ENCODE results near the gene EXOC4. TPM values are rescaled to one million over a fixed set of nuclear protein-coding genes. Genes with fewer than 3 reads are reported as not detected.

Gene EXOC4
- total and polyA plus RNA-seq, 12 donors = 7.5 to 41.7 (median 34.6) TPM

DNA sequence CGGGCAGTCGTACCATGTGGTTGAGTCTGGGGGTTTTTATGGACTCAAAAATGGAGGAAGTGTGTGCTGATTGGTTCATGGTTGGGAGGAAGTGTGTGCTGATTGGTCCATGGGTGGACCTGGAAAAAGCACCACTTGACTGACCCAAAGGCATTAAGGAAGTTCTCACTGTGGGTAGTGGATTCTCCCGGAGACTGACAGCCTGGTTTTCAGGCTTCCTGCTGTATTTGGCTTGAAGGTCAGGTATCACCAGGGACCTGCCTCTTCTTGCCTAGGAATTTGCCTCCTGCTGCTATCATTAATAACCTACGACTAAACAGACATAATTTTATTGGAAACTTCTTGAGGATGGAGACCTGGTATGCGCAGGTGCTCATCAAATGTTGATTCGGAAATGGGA, 605.4 kb downstream of the EXOC4 start:
- WGBS, 2 donors = 97 to 99% methylated on average over 6 of the region's 6 CpGs
- no peaks in the 10 kb centered on the region for H3K9me3 ChIP-seq
- peaks cover 0 to 29% (median under 1%) of the 10 kb centered on the region in 9 donors for H3K4me1 ChIP-seq
- no peaks in the 10 kb centered on the region for H3K27me3 ChIP-seq
- TF ChIP-seq, protein P1, sequence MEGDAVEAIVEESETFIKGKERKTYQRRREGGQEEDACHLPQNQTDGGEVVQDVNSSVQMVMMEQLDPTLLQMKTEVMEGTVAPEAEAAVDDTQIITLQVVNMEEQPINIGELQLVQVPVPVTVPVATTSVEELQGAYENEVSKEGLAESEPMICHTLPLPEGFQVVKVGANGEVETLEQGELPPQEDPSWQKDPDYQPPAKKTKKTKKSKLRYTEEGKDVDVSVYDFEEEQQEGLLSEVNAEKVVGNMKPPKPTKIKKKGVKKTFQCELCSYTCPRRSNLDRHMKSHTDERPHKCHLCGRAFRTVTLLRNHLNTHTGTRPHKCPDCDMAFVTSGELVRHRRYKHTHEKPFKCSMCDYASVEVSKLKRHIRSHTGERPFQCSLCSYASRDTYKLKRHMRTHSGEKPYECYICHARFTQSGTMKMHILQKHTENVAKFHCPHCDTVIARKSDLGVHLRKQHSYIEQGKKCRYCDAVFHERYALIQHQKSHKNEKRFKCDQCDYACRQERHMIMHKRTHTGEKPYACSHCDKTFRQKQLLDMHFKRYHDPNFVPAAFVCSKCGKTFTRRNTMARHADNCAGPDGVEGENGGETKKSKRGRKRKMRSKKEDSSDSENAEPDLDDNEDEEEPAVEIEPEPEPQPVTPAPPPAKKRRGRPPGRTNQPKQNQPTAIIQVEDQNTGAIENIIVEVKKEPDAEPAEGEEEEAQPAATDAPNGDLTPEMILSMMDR (IDR thresholded peaks at IDR 0.05) = no peak
- no peak for ATAC-seq
- DNase-seq = no peak
- no peaks in the 10 kb centered on the region for H3K36me3 ChIP-seq
- no peak overlapping the region for H3K4me3 ChIP-seq
- H3K27ac ChIP-seq = no peak overlapping the region
- intact Hi-C loops (cut with DNase I) = no loop called here

DNA sequence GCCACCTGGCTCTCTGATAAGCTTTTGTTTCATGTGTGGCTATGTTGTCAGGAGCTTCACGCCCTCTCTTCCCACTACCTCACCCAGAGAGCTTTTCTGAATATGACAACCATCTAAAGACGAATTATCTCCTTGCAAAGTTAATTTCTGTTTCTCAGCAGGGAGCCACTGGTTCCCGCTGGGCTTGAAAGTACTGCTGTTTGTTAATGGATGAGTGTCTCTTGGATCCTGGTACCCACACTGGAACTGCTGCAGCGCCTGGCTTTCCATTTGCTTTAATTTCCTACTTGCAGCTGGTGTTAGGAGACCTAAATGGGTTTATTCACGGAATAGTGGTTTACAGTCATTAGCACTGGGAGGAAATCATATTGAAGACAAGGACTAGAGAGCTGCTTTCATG, 606.4 kb downstream of the EXOC4 start:
- intact Hi-C loops (cut with DNase I) = no loop called here
- 97 to 98% methylated on average over 5 of the region's 5 CpGs for WGBS, 2 donors
- ATAC-seq (no peak), DNase-seq (no peak)
- no peaks in the 10 kb centered on the region for H3K36me3 ChIP-seq
- H3K4me3 ChIP-seq = no peak overlapping the region
- H3K4me1 ChIP-seq = peaks cover 0 to 24% (median 5%) of the 10 kb centered on the region in 9 donors
- no peaks in the 10 kb centered on the region for H3K9me3 ChIP-seq
- H3K27me3 ChIP-seq = no peaks in the 10 kb centered on the region
- no peak overlapping the region for H3K27ac ChIP-seq
- TF ChIP-seq, protein P1 (IDR thresholded peaks at IDR 0.05) = no peak

DNA sequence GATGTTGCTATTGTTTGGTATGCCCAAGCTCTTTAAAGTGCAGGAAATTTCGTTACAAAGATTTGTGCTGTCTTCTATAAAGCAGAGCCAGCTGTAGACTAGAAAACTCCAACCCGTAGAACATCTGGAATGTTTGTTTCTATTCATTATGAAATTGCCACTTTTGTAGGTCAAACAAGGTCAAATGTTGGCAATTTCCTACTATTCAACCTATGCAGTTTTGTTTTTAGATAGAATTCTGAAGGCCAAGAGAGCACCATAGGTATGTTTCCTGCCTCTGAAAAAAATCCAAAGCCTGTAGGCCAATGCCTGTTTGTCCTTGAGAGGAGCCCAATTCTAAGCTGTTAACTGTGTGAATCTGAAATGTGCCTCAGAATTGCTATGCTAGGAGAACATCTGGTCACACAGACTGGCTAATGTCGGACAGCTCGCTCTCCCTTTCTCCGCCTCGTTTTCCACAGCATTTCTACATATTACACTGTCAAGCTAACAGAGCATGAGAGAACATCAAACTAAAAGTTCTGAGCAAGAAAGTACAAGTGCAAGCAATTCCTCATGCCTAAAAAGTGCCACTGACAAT, 607.1 kb downstream of the EXOC4 start:
- Histone ChIP-seq H3K9me3 (no peaks in the 10 kb centered on the region), H3K4me1 (peaks cover 0 to 24% (median 5%) of the 10 kb centered on the region in 9 donors), H3K27me3 (no peaks in the 10 kb centered on the region), H3K36me3 (no peaks in the 10 kb centered on the region), H3K4me3 (no peak overlapping the region), H3K27ac (peak overlapping the region in 1 of 10 donors; percentile 18)
- ATAC-seq (peak in 1 of 8 donors; percentile 55), DNase-seq (no peak)
- intact Hi-C loops (cut with DNase I) = no loop called here
- 76 to 80% methylated on average over 6 of the region's 6 CpGs for WGBS, 2 donors
- TF ChIP-seq, protein P1 (IDR thresholded peaks at IDR 0.05) = no peak

DNA sequence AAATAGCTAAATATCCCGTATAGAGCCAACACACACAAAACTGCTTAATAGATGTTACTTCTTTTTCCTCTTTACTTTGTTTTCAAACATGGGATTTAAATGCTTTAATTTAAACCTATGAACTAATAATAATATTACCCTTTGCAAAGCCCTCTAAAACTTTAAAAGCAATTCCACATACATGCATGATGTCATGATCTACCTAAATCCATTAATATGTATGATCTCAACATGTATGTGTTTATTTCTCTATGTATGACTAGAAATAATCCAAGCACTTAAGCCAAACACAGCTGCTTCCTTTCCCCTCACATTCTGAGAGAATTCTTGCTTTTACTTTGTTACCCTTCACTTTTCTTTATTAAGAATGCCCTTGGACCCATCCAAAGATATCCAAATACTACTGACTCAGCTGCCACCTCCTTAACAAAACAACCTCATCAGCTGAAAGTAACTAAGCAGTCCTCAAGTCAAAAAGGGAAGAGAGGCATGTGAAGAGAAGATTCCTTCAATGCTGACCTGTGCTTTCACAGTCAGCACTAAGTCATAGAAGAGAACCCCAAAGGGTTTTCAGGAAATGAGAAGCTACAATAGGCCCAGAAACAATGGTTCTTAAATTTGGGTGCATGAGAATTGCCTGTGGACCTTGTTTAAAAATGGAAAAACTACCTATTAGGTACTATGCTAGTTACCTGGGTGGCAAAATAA, 607.9 kb downstream of the EXOC4 start:
- no peak for DNase-seq
- H3K4me1 ChIP-seq = peaks cover 0 to 24% (median 5%) of the 10 kb centered on the region in 9 donors
- H3K36me3 ChIP-seq = no peaks in the 10 kb centered on the region
- no peak for ATAC-seq
- intact Hi-C loops (cut with DNase I) = no loop called here
- H3K4me3 ChIP-seq = no peak overlapping the region
- TF ChIP-seq, protein P1 (IDR thresholded peaks at IDR 0.05) = no peak
- no peaks in the 10 kb centered on the region for H3K27me3 ChIP-seq
- WGBS, 2 donors = 83 to 90% methylated on average over 1 of the region's 1 CpG
- no peaks in the 10 kb centered on the region for H3K9me3 ChIP-seq
- H3K27ac ChIP-seq = no peak overlapping the region

All from heart right ventricle (tissue), 16 donors.